Transverse colon (tissue), 4 donors: ENCODE measurements around the gene AGPAT1. TPM values are rescaled to one million over a fixed set of nuclear protein-coding genes. Genes with fewer than 3 reads are reported as not detected.

Experiments used
- DNase-seq: peaks from one replicate; pipeline ENCODE4 v3.0.0-alpha.2; 2019
- H3K27ac ChIP-seq, 4 donors: fragments of 200-600 bp; sonication (generic); 2 replicates each; pipeline ENCODE4 v1.5.1; 2016 to 2018; ENCODE audit warnings: inconsistent platforms in 4 of 4
- H3K27me3 ChIP-seq: fragments of 200-600 bp; sonication (generic); 2 replicates; pipeline ENCODE4 v1.5.1; 2017; ENCODE audit warnings: inconsistent platforms
- H3K36me3 ChIP-seq, 4 donors: fragments of 200-600 bp; sonication (generic); 2 replicates each; pipeline ENCODE4 v1.5.1; 2017 to 2019; ENCODE audit warnings: inconsistent platforms in 4 of 4
- H3K4me1 ChIP-seq, 4 donors: fragments of 200-600 bp; sonication (generic); 2 replicates each; pipeline ENCODE4 v1.5.1; 2017 to 2020; ENCODE audit warnings: inconsistent platforms in 4 of 4
- H3K4me3 ChIP-seq, 4 donors: fragments of 200-600 bp; sonication (generic); 1 replicate in 1 of 4; 2 replicates in 3 of 4; pipeline versions ENCODE4 v1.5.1 to v1.6.1; 2017 to 2019; ENCODE audit warnings: inconsistent platforms in 4 of 4
- H3K9me3 ChIP-seq, 2 donors: fragments of 200-600 bp; sonication (generic); 2 replicates each; pipeline ENCODE4 v1.5.1; 2017 to 2019; ENCODE audit warnings: inconsistent platforms in 2 of 2
- EP300 ChIP-seq: sonication (generic); formaldehyde crosslinking; IDR thresholded peaks from one replicate; pipeline ENCODE4 v1.6.1; 2017; ENCODE audit warnings: antibody characterized with exemption, low read depth
- POLR2A ChIP-seq: fragments of 450-650 bp; IDR thresholded peaks from one replicate; pipeline ENCODE4 v1.6.1; 2016; ENCODE audit warnings: antibody characterized with exemption, mild to moderate bottlenecking, moderate library complexity
- POLR2AphosphoS5 ChIP-seq, 3 donors: sonication (generic); formaldehyde crosslinking; IDR thresholded peaks; one replicate each; pipeline ENCODE4 v1.6.1; 2016; ENCODE audit warnings: antibody characterized with exemption in 3 of 3
- WGBS, 2 donors: methylation state at CpG; one replicate each; pipeline ENCODE4 v1.1.5; 2018; ENCODE audit warnings: low coverage in 1 of 2; 5-methylcytosine and 5-hydroxymethylcytosine counted together
- in situ Hi-C, 4 donors: fragments of 200-750 bp; cut with MboI; loops; one replicate each; pipeline versions ENCODE4 v1.15.0 to v1.15.1; 2017; ENCODE audit warnings: low sequenced_read_pairs in 3 of 4, low pct_ligation_motif_present in 1 of 4, low pct_unique_long_range_greater_than_20kb in 1 of 4
- intact Hi-C: fragments of 100-400 bp; cut with DNase I; formaldehyde crosslinking; loops from one replicate; pipeline ENCODE4 v1.15.1; 2023; ENCODE audit warnings: low total_unique reads
- total RNA-seq, 4 donors: library from RNA; depleted of rRNA; stranded (reverse); fragments of >200 nt; gene quantifications; one replicate each; pipeline ENCODE4 v1.1.0, GENCODE V29; 2016
- TF ChIP-seq, protein P1 (sequence below), 5 experiments: fragments of 200-600 bp in 3 of 5; fragments of 450-650 bp in 2 of 5; sonication (generic) in 3 of 5; IDR thresholded peaks; 1 replicate in 2 of 5; 2 replicates in 3 of 5; pipeline ENCODE4 v1.5.1; 2016 to 2017; ENCODE audit warnings: antibody characterized with exemption in 5 of 5, inconsistent platforms in 3 of 5, mild to moderate bottlenecking in 2 of 5, moderate library complexity in 1 of 5

The AGPAT1 gene
- total RNA-seq, 4 donors from 2014 or later = 17.9 to 67.2 (median 50.1) TPM

DNA sequence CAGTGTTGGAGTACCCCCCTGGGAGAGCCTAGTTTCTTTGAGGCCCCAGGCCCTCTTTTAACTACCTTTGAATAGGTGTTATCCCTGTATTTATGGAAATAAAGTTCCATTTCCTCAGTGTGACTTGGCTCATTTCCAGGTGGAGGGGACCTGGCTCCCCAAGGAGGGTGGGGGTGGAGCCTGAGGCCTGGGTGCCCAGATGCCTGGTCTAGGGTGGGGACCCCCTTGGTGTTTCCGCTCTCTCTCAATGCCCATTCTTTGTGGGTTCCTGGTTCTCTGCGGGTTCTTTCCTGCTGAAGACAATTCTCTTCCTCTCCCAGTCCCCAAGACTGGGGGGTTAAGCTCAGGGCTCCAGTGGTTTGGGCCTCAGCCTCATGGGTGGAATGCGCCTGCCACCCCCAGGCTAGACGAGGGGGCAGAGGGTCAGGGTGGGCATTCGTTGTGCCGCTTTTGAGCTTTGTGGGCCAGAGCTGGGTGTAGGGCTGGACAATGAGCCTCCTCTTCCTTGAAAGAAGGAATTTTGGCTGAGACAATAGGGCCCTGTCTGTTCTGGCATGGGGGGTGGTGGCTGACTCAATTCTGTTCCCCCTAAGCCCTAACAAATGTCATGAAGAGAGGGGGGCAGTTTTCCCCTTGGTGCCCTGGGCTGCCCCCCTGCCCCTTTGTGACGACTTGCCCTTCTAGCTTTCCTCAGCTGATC is 12.2 kb downstream of the AGPAT1 start:
- TF ChIP-seq, protein P1, sequence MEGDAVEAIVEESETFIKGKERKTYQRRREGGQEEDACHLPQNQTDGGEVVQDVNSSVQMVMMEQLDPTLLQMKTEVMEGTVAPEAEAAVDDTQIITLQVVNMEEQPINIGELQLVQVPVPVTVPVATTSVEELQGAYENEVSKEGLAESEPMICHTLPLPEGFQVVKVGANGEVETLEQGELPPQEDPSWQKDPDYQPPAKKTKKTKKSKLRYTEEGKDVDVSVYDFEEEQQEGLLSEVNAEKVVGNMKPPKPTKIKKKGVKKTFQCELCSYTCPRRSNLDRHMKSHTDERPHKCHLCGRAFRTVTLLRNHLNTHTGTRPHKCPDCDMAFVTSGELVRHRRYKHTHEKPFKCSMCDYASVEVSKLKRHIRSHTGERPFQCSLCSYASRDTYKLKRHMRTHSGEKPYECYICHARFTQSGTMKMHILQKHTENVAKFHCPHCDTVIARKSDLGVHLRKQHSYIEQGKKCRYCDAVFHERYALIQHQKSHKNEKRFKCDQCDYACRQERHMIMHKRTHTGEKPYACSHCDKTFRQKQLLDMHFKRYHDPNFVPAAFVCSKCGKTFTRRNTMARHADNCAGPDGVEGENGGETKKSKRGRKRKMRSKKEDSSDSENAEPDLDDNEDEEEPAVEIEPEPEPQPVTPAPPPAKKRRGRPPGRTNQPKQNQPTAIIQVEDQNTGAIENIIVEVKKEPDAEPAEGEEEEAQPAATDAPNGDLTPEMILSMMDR (IDR thresholded peaks at IDR 0.05) = no peak
- TF ChIP-seq POLR2AphosphoS5 (IDR thresholded peaks at IDR 0.05) = no peak
- no peak for TF ChIP-seq EP300
- no peak for TF ChIP-seq POLR2A
- Histone ChIP-seq H3K27me3 (no peaks in the 10 kb centered on the region), H3K4me1 (no peaks in the 10 kb centered on the region), H3K9me3 (no peaks in the 10 kb centered on the region), H3K4me3 (no peak overlapping the region), H3K36me3 (peaks cover 0 to 16% (median 1%) of the 10 kb centered on the region in 4 donors), H3K27ac (peak overlapping the region in 3 of 4 donors; percentile 32 to 55 (median 32))
- intact Hi-C loops (no loop called here), in situ Hi-C loops (no loop called here)
- 91% methylated on average over 7 of the region's 7 CpGs; no CpG with 5 or more reads in 1 of the 2 donors for WGBS, 2 donors
- no peak for DNase-seq

DNA sequence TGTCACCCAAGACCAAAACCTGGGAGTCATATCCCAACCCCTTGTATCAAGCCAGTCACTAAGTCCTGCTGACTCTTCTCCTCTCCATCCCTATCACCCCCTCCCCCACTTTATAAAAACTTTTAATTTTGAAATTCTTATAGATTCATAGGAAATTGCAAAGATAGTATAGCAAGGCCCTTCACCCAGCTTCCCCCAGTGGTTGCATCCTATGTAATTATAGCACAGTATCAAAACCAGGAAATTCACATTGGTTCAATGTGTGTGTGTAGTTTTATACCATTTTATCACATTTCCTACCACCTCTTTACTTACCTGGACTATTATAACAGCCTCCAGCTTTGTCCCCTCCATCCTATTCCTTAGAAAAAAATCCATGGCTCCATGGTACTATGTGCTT is 17.8 kb downstream of the AGPAT1 start:
- no peaks in the 10 kb centered on the region for H3K27me3 ChIP-seq
- TF ChIP-seq POLR2AphosphoS5 (IDR thresholded peaks at IDR 0.05) = no peak
- TF ChIP-seq EP300 = no peak
- TF ChIP-seq, protein P1 (IDR thresholded peaks at IDR 0.05) = no peak
- no peak for TF ChIP-seq POLR2A
- H3K4me1 ChIP-seq = peaks cover 15 to 18% (median 15%) of the 10 kb centered on the region in 4 donors
- no peak for DNase-seq
- no peaks in the 10 kb centered on the region for H3K9me3 ChIP-seq
- intact Hi-C loops (no loop called here), in situ Hi-C loops (no loop called here)
- no peak overlapping the region for H3K27ac ChIP-seq
- no peak overlapping the region for H3K4me3 ChIP-seq
- peaks cover 0 to 9% (median 2%) of the 10 kb centered on the region in 4 donors for H3K36me3 ChIP-seq

DNA sequence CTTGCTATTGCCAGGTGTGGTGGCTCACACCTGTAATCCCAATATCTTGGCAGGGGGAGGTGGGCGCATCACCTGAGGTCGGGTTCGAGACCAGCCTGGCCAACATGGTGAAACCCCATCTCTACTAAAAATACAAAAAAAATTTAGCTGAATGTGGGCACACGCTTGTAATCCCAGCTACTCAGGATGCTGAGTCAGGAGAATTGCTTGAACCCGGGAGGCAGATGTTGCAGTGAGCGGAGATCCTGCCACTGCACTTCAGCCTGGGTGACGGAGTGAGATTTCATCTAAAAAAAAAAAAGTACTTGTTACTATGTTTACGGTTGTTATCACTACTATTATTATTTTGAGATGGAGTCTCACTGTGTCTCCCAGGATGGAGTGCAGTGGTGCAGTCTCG is 19.0 kb downstream of the AGPAT1 start:
- Histone ChIP-seq H3K4me3 (no peak overlapping the region), H3K4me1 (peaks cover 15 to 29% (median 26%) of the 10 kb centered on the region in 4 donors), H3K27ac (no peak overlapping the region), H3K9me3 (no peaks in the 10 kb centered on the region), H3K27me3 (no peaks in the 10 kb centered on the region), H3K36me3 (peaks cover 0 to 9% (median 0%) of the 10 kb centered on the region in 4 donors)
- TF ChIP-seq POLR2AphosphoS5 (IDR thresholded peaks at IDR 0.05) (no peak), POLR2A (no peak), EP300 (no peak)
- TF ChIP-seq, protein P1 (IDR thresholded peaks at IDR 0.05) = no peak
- WGBS, 2 donors = 79 to 85% methylated on average over 2 to 9 of the region's 9 CpGs
- in situ Hi-C loops (no loop called here), intact Hi-C loops (no loop called here)
- no peak for DNase-seq

DNA sequence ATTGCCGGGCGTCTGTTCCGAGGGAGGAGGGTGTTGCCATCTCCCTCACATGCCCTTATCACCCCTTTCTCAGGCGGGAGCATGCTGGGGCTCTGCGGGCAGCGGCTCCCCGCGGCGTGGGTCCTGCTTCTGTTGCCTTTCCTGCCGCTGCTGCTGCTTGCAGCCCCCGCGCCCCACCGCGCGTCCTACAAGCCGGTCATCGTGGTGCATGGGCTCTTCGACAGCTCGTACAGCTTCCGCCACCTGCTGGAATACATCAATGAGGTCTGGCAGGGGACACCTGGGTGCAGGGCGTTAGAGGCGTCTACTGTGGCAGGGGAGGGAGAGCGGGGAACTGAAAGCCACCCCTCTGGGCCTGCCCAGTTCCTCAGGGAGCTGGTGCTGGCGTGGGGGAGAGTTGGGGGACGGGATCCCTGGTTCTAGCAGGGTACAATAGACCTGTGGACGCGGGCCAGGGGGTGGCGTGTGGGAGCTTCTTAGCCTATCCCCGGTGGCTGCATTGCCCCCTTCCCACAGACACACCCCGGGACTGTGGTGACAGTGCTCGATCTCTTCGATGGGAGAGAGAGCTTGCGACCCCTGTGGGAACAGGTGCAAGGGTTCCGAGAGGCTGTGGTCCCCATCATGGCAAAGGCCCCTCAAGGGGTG is 21.2 kb downstream of the AGPAT1 start:
- H3K4me3 ChIP-seq = peak overlapping the region; percentile 48 to 85 (median 70)
- H3K4me1 ChIP-seq = peaks cover 15 to 38% (median 36%) of the 10 kb centered on the region in 4 donors
- peaks cover 0 to 9% (median 0%) of the 10 kb centered on the region in 4 donors for H3K36me3 ChIP-seq
- H3K27me3 ChIP-seq = no peaks in the 10 kb centered on the region
- peak; percentile 85 for DNase-seq
- in situ Hi-C loops = no loop called here
- WGBS, 2 donors = 3% methylated on average over 34 of the region's 34 CpGs; no CpG with 5 or more reads in 1 of the 2 donors
- H3K9me3 ChIP-seq = no peaks in the 10 kb centered on the region
- H3K27ac ChIP-seq = peak overlapping the region; percentile 85 to 97 (median 90)
- intact Hi-C loops = loop anchor here (2.0 to 5.0 kb wide), 2 partner anchors 36 to 502 kb away; partner anchors contain the start of gene BAG6
- TF ChIP-seq, protein P1 (IDR thresholded peaks at IDR 0.05) = peak; percentile 56 to 89 (median 61)
- TF ChIP-seq POLR2A = peak; percentile 48
- TF ChIP-seq POLR2AphosphoS5 (IDR thresholded peaks at IDR 0.05) = peak in 1 of 3 donors; percentile 63
- TF ChIP-seq EP300 = no peak
